HepG2 (cell line): ENCODE data around the gene ACTN2. TPM values are rescaled to one million over a fixed set of nuclear protein-coding genes. Genes with fewer than 3 reads are reported as not detected.

Experiments
- ATAC-seq: fragments of 200-7000 bp; cut with Tn5 transposase; 3 replicates; pipeline ENCODE4 v1.9.1; 2020; ENCODE audit warnings: mild to moderate bottlenecking, moderate library complexity
- BruUV-seq: library from RNA; stranded (reverse); fragments of 400-500 nt; replicated peaks from 2 replicates; lab custom pipeline; 2021; lab: Mats Ljungman, UMichigan
- CTCF ChIA-PET: fragments of 300-600 bp; formaldehyde crosslinking; extraction: SDS; loops from one replicate; lab custom pipeline; 2021; ENCODE audit warnings: low total read pairs, inconsistent platforms, low intra/inter-chr PET ratio; lab: Yijun Ruan, JAX
- POLR2A ChIA-PET: fragments of 350-600 bp; sonication (Branson Sonifier 250); formaldehyde crosslinking; loops from one replicate; lab custom pipeline; 2020; ENCODE audit warnings: antibody characterized with exemption, inconsistent platforms; lab: Yijun Ruan, JAX
- DNase-seq: peaks from one replicate; pipeline ENCODE4 v3.0.0-alpha.2; 2015; ENCODE audit warnings: low spot score
- FAIRE-seq: peaks from 3 replicates; lab custom pipeline; 2011; peaks lifted over from hg19 to GRCh38; lab: Jason Lieb, UNC
- H2AFZ ChIP-seq: one replicate; pipeline ENCODE4 v1.6.1; 2011; ENCODE audit warnings: low read length, inconsistent platforms
- H3K27ac ChIP-seq: fragments of 300-600 bp; 3 replicates; pipeline ENCODE4 v1.8.0; 2011; ENCODE audit warnings: mixed run types, mild to moderate bottlenecking, mixed read lengths, low read length, inconsistent platforms; ENCODE audit not compliant: insufficient read depth; ENCODE audit errors: extremely low read length
- H3K27me3 ChIP-seq, 2 experiments: fragments of 200-600 bp in 1 of 2; 2 replicates in 1 of 2; 3 replicates in 1 of 2; pipeline versions ENCODE4 v1.6.0 to v1.8.0; 2011; ENCODE audit warnings: low read length in 2 of 2, mild to moderate bottlenecking in 2 of 2, moderate library complexity in 2 of 2, inconsistent platforms in 1 of 2; ENCODE audit not compliant: insufficient read depth in 2 of 2, control insufficient read depth in 1 of 2
- H3K36me3 ChIP-seq, 2 experiments: fragments of 200-600 bp in 1 of 2; replicated peaks in 1 of 2; 2 replicates in 1 of 2; 3 replicates in 1 of 2; pipeline versions ENCODE4 v1.5.1 to v1.8.0; 2011; ENCODE audit warnings: low read length in 2 of 2, inconsistent platforms in 1 of 2; ENCODE audit not compliant: insufficient read depth in 2 of 2, control insufficient read depth in 1 of 2
- H3K4me1 ChIP-seq: 2 replicates; pipeline ENCODE4 v1.5.1; 2012; ENCODE audit warnings: low read length, inconsistent platforms; ENCODE audit not compliant: insufficient read depth
- H3K4me2 ChIP-seq: 2 replicates; pipeline ENCODE4 v1.6.0; 2011; ENCODE audit warnings: low read depth, low read length, inconsistent platforms
- H3K4me3 ChIP-seq, 3 experiments: fragments of 200-600 bp in 1 of 3; sonication (generic), shearing (Covaris generic) in 1 of 3; replicated peaks in 1 of 3; 2 replicates each; pipeline ENCODE4 v1.5.1; 2011 to 2016; ENCODE audit warnings: low read length in 3 of 3, inconsistent platforms in 2 of 3, low read depth in 2 of 3, mild to moderate bottlenecking in 2 of 3, control low read depth in 1 of 3, mixed read lengths in 1 of 3; ENCODE audit not compliant: insufficient read depth in 1 of 3
- H3K79me2 ChIP-seq: one replicate; pipeline ENCODE4 v1.6.1; 2011; ENCODE audit warnings: low read length, inconsistent platforms; ENCODE audit not compliant: insufficient read depth
- H3K9ac ChIP-seq: 2 replicates; pipeline ENCODE4 v1.6.0; 2011; ENCODE audit warnings: mild to moderate bottlenecking, low read depth, low read length, inconsistent platforms; ENCODE audit not compliant: insufficient read depth
- H3K9me3 ChIP-seq: 2 replicates; pipeline ENCODE4 v1.5.1; 2012; ENCODE audit warnings: mild to moderate bottlenecking, low read length
- H4K20me1 ChIP-seq: 2 replicates; pipeline ENCODE4 v1.6.0; 2011; ENCODE audit warnings: inconsistent platforms, mild to moderate bottlenecking, low read length, moderate library complexity; ENCODE audit not compliant: insufficient read depth
- GPN1 ChIP-seq: sonication (generic); formaldehyde crosslinking; IDR thresholded peaks from 2 replicates; pipeline ENCODE4 v1.5.1; 2020; ENCODE audit warnings: missing genetic modification reagents, borderline replicate concordance
- GRHL1 ChIP-seq: sonication (generic); formaldehyde crosslinking; conservative IDR thresholded peaks from 2 replicates; pipeline ENCODE4 v1.8.0; 2022; ENCODE audit warnings: missing genetic modification reagents
- IRF2 ChIP-seq: IDR thresholded peaks from 2 replicates; pipeline ENCODE4 v1.6.1; 2018; ENCODE audit warnings: missing genetic modification reagents, missing compliant biosample characterization
- MLXIP ChIP-seq: sonication (generic); formaldehyde crosslinking; IDR thresholded peaks from 2 replicates; pipeline ENCODE4 v1.9.0; 2021; ENCODE audit warnings: missing genetic modification reagents, borderline replicate concordance
- SP1 ChIP-seq, 2 experiments: fragments of 450-650 bp in 1 of 2; sonication (generic) in 1 of 2; formaldehyde crosslinking in 1 of 2; IDR thresholded peaks; 2 replicates each; pipeline versions ENCODE4 v1.4.0 to v1.6.1; 2016 to 2020; ENCODE audit warnings: missing genetic modification reagents in 1 of 2
- ZBTB39 ChIP-seq: sonication (generic); formaldehyde crosslinking; IDR thresholded peaks from 2 replicates; pipeline ENCODE4 v1.5.0; 2020; ENCODE audit warnings: missing genetic modification reagents
- WGBS: methylation state at CpG from one replicate; pipeline ENCODE4 v1.1.6; 2017; ENCODE audit warnings: low lambda C conversion rate; 5-methylcytosine and 5-hydroxymethylcytosine counted together
- in situ Hi-C: cut with HindIII; loops from 2 replicates; pipeline ENCODE4 v1.10.0; 2017; ENCODE audit warnings: low pct_unique_long_range_greater_than_20kb; ENCODE audit not compliant: extremely low pct_ligation_motif_present
- intact Hi-C: fragments of 100-400 bp; cut with micrococcal nuclease; formaldehyde crosslinking; loops from one replicate; pipeline ENCODE4 v1.10.0; 2022; ENCODE audit not compliant: unreplicated experiment
- polyA plus RNA-seq, 8 experiments: library from polyadenylated mRNA; depleted of rRNA in 3 of 8; stranded (reverse) in 7 of 8; unstranded in 1 of 8; fragments of >200 nt; fragmentation: Illumina TruSeq in 4 of 8; extraction: Trizol in 4 of 8; gene quantifications; 2 replicates each; pipeline versions ENCODE4 v1.2.1 to v1.2.3, GENCODE V29; 2011 to 2016; ENCODE audit warnings: low read depth in 4 of 8, missing spikeins in 1 of 8, mixed read lengths in 1 of 8; ENCODE audit not compliant: insufficient read depth in 1 of 8
- total RNA-seq, 5 experiments: library from RNA; depleted of rRNA; stranded (reverse); fragments of >200 nt; fragmentation: Illumina TruSeq; extraction: Trizol; gene quantifications; 2 replicates each; pipeline ENCODE4 v1.2.3, GENCODE V29; 2016; ENCODE audit warnings: low read depth in 1 of 5
- TF ChIP-seq, protein P1 (sequence below): sonication (generic); formaldehyde crosslinking; IDR thresholded peaks from 2 replicates; pipeline ENCODE4 v1.8.0; 2022; ENCODE audit warnings: missing genetic modification reagents, mild to moderate bottlenecking, borderline replicate concordance
- TF ChIP-seq, protein P2 (sequence below): IDR thresholded peaks from 2 replicates; pipeline ENCODE4 v1.6.1; 2012; ENCODE audit warnings: low read length, improper control_type of control experiment

The ACTN2 gene
- total and polyA plus RNA-seq, 2 of the 13 experiments (the other 11 are each of a cell fraction or from before 2014, with no cell fraction given), result 0.04 to 0.13 TPM

- BruUV-seq, result no TSS peak
- H4K20me1 ChIP-seq, result no peaks in the 10 kb centered on the region
- H3K79me2 ChIP-seq, result peaks cover 10% of the 10 kb centered on the region
- no peaks in the 10 kb centered on the region for H3K9me3 ChIP-seq
- CTCF ChIA-PET, result no interaction called here
- no peak overlapping the region for H3K4me2 ChIP-seq
- TF ChIP-seq GRHL1 (CRISPR knock-in tag) (no peak), GPN1 (CRISPR knock-in tag) (no peak), ZBTB39 (CRISPR knock-in tag) (no peak), MLXIP (CRISPR knock-in tag) (no peak), SP1 (IDR thresholded peaks at IDR 0.05) (no peak), SP1 (CRISPR knock-in tag; IDR thresholded peaks at IDR 0.05) (no peak), IRF2 (CRISPR knock-in tag) (no peak)
- TF ChIP-seq, protein P1, sequence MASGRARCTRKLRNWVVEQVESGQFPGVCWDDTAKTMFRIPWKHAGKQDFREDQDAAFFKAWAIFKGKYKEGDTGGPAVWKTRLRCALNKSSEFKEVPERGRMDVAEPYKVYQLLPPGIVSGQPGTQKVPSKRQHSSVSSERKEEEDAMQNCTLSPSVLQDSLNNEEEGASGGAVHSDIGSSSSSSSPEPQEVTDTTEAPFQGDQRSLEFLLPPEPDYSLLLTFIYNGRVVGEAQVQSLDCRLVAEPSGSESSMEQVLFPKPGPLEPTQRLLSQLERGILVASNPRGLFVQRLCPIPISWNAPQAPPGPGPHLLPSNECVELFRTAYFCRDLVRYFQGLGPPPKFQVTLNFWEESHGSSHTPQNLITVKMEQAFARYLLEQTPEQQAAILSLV (CRISPR knock-in tag), result no peak
- TF ChIP-seq, protein P2, sequence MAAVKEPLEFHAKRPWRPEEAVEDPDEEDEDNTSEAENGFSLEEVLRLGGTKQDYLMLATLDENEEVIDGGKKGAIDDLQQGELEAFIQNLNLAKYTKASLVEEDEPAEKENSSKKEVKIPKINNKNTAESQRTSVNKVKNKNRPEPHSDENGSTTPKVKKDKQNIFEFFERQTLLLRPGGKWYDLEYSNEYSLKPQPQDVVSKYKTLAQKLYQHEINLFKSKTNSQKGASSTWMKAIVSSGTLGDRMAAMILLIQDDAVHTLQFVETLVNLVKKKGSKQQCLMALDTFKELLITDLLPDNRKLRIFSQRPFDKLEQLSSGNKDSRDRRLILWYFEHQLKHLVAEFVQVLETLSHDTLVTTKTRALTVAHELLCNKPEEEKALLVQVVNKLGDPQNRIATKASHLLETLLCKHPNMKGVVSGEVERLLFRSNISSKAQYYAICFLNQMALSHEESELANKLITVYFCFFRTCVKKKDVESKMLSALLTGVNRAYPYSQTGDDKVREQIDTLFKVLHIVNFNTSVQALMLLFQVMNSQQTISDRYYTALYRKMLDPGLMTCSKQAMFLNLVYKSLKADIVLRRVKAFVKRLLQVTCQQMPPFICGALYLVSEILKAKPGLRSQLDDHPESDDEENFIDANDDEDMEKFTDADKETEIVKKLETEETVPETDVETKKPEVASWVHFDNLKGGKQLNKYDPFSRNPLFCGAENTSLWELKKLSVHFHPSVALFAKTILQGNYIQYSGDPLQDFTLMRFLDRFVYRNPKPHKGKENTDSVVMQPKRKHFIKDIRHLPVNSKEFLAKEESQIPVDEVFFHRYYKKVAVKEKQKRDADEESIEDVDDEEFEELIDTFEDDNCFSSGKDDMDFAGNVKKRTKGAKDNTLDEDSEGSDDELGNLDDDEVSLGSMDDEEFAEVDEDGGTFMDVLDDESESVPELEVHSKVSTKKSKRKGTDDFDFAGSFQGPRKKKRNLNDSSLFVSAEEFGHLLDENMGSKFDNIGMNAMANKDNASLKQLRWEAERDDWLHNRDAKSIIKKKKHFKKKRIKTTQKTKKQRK, result no peak
- H3K27me3 ChIP-seq, result no peaks in the 10 kb centered on the region
- FAIRE-seq (no peak), ATAC-seq (no peak), DNase-seq (no peak)
- no peak overlapping the region for H3K4me3 ChIP-seq
- intact Hi-C loops (no loop called here), in situ Hi-C loops (no loop called here)
- peaks cover 27% of the 10 kb centered on the region for H3K4me1 ChIP-seq
- 96% methylated on average over 3 of the region's 3 CpGs for WGBS
- H2AFZ ChIP-seq, result no peak overlapping the region
- H3K27ac ChIP-seq, result no peak overlapping the region
- POLR2A ChIA-PET, result no interaction called here
- no peak overlapping the region for H3K9ac ChIP-seq
- H3K36me3 ChIP-seq, result peaks cover 8 to 89% of the 10 kb centered on the region in 2 experiments
Observed at GRCh38 chr1:236810018-236810417, 123.7 kb downstream of the ACTN2 start.
